ENCODE data around the gene ZBTB47.
A peak's percentile ranks its signal among the peaks of the same experiment; 100 is the strongest.

The ZBTB47 gene

DNA sequence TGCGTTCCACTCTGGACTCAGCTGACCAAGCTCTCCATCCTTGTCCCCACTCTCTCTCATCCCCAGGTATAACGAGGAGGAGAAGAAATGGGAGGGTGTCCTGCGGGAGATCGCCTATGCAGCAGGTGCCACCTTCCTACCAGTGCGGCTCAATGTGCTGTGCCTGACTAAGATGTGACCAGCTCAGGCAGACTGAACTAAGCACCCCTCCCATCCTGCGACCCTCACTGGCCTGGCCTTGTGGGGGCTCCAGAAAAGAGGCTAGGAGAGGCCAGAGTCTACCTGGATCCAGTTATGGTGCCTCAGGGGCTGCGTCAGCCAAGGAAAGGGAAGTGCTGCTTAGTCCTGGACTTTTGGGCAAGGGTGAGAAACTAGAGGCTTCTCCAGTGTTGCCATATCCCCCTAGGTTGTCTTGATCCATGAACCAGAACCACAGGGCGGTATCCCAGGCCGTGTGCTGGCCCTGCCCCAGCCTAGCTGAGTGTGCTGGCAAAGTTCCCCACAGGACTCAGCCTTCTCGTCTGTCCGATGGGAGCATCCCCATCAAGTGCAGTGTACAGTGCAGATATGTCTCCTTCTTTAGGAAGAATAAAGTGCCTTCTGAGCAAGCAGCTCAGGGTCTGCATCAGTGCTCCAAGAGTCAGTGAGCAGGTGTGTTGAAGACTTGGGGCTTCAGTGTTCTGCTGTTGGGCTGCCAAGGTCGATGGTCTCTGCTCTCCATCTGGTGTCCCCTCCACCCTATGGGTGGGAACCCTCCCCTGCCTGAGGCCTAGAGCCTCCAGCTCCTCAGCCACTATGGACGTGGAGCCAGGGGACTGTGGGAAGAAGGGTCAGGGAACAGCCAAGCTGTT lies 38.5 kb downstream of the ZBTB47 start:
- H3K36me3 ChIP-seq, result no peaks in the 10 kb centered on the region

DNA sequence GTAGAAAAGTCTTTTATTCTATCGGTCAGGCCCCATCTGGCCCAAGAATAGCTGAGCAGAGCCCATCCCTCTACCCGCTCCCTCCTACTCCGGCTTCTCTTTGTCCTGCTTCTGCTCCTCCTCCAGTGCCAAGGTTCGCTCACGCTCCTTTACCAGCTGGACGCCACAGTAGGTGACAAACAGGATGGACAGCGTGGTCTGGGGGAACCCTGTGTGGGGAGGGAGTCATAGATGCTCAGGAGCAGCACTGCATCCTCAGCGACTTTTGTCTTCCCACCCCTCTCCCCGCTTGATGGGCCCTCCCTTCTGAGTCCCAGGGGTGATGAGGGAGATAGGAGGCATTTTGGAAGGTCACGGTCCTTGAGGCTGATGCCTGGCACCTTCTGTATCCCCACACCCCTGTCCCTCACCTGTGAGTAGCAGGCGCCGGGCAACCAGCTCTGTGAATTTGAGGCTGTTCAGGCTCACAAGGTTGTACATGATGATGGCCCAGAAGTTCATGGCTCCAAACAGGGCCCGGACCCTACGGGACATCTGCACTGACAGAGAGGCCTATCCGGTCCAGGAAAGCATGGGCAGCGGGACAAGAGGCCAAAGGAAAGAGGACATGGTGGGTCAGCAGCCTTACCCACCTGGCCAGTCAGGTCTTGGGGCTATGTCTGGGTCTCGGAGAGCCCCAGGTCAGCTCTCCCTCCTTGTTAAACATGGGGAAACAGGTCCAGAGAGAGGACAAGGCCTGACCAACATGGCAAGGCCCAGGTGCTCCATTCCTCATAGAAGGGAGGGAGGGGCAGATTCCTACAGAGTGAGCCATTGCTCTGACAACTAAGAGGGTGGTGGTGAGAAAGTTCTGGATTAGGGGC lies 39.4 kb downstream of the ZBTB47 start:
- H3K36me3 ChIP-seq, result no peaks in the 10 kb centered on the region
- peak overlapping the region in 2 of 11 experiments; percentile 66 to 71; a peak in 1 of 22 replicates for H3K4me2 ChIP-seq
- H3K27ac ChIP-seq, result no peak overlapping the region
- no peak overlapping the region for H3K4me3 ChIP-seq
- H3K9ac ChIP-seq, result no peak overlapping the region
- no peaks in the 10 kb centered on the region for H4K20me1 ChIP-seq
- H3K9me3 ChIP-seq (replicated peaks in 1 of 11), result no peaks in the 10 kb centered on the region
- H3K4me1 ChIP-seq, result peaks cover 0 to 38% (median 21%) of the 10 kb centered on the region in 10 experiments; a peak in 14 of 20 replicates
- TF ChIP-seq Cebpa-rat (IDR thresholded peaks at IDR 0.05), result no peak
- no peaks in the 10 kb centered on the region for H3K27me3 ChIP-seq

More for the DNA sequence above, 38.5 kb downstream of the ZBTB47 start:
- Histone ChIP-seq H3K9me3 (replicated peaks in 1 of 11) (no peaks in the 10 kb centered on the region), H3K9ac (no peak overlapping the region), H3K4me2 (peak overlapping the region in 8 of 11 experiments; percentile 49 to 82 (median 68); a peak in 15 of 22 replicates), H4K20me1 (no peaks in the 10 kb centered on the region), H3K4me1 (peaks cover 0 to 38% (median 21%) of the 10 kb centered on the region in 10 experiments; a peak in 14 of 20 replicates), H3K27ac (no peak overlapping the region), H3K4me3 (no peak overlapping the region), H3K27me3 (no peaks in the 10 kb centered on the region)
- no peak for TF ChIP-seq Cebpa-rat (IDR thresholded peaks at IDR 0.05)

DNA sequence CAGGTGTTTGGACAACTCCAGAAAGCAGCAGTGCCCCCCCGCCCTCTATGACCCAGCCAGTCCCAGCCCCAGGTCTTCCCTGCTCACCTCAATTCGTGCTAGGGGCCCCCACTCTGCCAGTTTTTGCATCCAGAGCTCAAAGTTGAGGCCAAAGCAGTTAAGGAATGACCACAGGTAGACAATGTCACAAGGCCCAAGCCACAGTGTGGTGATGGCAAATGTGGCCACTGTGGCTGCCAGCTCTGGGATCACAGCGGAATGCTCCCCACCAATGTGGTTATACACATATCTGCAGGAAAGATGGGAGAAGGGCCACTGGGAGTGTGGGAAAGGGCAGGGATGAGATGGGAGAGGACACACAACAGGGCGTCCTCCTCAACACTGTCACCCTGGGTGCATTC lies 40.0 kb downstream of the ZBTB47 start:
- H4K20me1 ChIP-seq, result peaks cover 0 to 2% (median 0%) of the 10 kb centered on the region in 11 experiments; a peak in 2 of 22 replicates
- H3K36me3 ChIP-seq, result no peaks in the 10 kb centered on the region
- H3K4me2 ChIP-seq, result no peak overlapping the region
- H3K27ac ChIP-seq, result no peak overlapping the region
- no peak overlapping the region for H3K9ac ChIP-seq
- no peaks in the 10 kb centered on the region for H3K27me3 ChIP-seq
- H3K4me3 ChIP-seq, result no peak overlapping the region
- H3K4me1 ChIP-seq, result peaks cover 0 to 37% (median 22%) of the 10 kb centered on the region in 10 experiments; a peak in 17 of 20 replicates
- no peaks in the 10 kb centered on the region for H3K9me3 ChIP-seq (replicated peaks in 1 of 11)
- TF ChIP-seq Cebpa-rat (IDR thresholded peaks at IDR 0.05), result no peak

DNA sequence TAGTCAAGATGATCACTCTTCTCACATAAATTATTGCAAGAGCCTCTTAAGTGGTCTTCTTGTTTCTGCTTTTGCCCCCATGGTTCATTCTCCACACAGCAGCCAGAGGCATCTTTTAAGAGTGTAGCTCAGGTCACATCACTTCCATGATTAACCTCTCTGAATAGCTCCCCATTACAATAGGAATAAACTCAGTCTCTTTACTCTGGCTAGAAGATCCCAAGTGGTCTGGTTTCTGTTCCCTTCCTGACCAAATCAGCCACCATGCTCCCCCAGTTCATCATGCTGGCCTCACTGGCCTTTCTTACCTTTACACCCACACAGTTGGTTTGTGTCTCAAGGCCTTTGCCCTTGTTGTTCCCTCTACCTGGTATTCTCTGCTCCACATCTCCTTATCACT lies 40.9 kb downstream of the ZBTB47 start:
- Histone ChIP-seq H3K9ac (no peak overlapping the region), H3K4me3 (no peak overlapping the region), H3K36me3 (no peaks in the 10 kb centered on the region), H3K4me1 (peaks cover 0 to 40% (median 26%) of the 10 kb centered on the region in 10 experiments; a peak in 17 of 20 replicates), H4K20me1 (peaks cover 0 to 8% (median 0%) of the 10 kb centered on the region in 11 experiments; a peak in 2 of 22 replicates), H3K27me3 (no peaks in the 10 kb centered on the region), H3K27ac (no peak overlapping the region), H3K4me2 (no peak overlapping the region), H3K9me3 (replicated peaks in 1 of 11) (no peaks in the 10 kb centered on the region)
- no peak for TF ChIP-seq Cebpa-rat (IDR thresholded peaks at IDR 0.05)

DNA sequence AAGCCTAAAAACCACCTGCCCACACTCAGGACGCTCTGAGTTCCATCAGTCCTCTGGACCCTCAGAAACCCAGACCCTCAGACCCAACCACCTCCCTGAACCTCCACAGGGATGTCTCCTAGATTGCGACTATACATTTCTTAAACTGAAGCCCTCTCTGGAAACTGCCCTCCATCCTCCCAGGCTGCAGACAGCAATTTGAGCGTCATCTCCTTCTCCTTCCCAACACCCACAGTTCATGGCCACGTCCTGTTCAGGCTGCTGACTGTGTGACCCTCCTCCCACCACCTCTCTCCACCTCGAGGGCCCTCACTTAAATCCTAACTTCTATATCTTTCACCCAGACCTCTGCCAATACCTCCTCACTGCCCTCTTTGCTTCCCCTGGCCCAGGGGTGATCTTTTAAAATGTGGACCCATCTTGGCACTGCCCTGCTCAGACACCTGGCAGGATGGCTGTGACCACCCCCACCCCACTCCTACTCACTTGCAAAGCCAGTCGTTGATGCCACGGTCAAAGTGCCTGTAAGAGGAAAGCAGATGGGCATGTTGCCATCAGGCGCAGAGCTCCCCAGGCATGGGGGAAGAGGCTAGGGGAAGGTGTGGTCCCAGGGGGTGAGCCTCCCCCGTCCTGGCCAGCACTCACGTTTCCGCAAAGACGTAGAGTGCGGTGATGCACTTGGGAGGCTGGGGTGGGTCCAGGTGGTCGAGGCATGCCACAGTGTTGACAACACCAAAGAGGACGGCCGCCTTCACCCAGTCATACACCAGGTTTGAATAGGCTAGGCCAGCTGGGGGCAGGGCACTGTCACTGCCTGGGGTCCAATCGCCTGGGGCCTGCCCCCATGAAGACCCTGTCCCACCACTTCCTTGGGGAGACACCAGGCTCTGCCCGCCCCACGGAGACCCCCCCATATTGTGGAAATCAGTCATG lies 43.1 kb downstream of the ZBTB47 start:
- Histone ChIP-seq H3K4me3 (no peak overlapping the region), H3K9ac (no peak overlapping the region), H3K27ac (no peak overlapping the region), H3K4me1 (peaks cover 6 to 27% (median 17%) of the 10 kb centered on the region in 10 experiments; a peak in 18 of 20 replicates), H3K27me3 (no peaks in the 10 kb centered on the region), H3K4me2 (no peak overlapping the region), H4K20me1 (peaks cover 0 to 18% (median 0%) of the 10 kb centered on the region in 11 experiments; a peak in 4 of 22 replicates), H3K36me3 (no peaks in the 10 kb centered on the region), H3K9me3 (replicated peaks in 1 of 11) (no peaks in the 10 kb centered on the region)
- no peak for TF ChIP-seq Cebpa-rat (IDR thresholded peaks at IDR 0.05)

DNA sequence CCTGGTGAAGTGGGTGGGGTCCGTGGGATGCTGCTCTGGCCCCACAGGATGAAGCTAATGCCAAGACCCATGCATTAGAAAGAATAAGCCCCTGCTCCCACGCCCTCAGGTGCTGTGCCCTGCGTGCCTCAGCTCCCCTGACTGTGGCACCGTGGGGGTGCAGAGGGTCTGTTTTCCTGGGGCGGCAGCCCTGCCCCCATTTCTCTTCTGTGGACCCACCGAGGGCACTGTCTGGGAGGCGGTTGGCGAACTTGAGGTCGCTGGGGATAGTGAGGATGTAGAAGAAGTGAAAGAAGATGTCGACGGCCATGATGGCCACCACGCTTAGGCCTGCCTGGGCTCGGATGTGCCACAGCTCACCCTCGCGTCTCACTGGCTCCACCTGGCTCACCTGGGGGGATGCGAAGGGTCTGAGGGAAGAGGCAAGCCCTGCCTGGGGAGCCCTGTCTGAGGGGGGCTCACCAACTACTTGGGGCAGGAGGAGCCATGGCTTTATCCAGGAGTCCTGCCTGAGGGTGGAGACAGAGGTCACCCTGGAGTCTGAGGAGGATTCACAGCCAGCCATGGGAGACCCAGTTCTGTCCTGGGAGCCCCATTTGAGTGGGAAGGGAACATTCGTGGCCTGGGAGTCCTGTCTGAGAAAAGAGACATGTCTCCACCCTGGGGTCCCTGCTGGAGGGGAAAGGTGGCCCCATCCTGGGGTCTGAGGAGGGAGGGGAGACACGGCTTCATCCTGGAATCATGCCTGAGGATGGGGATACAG lies 44.0 kb downstream of the ZBTB47 start:
- no peak overlapping the region for H3K4me3 ChIP-seq
- H3K4me1 ChIP-seq, result peaks cover 4 to 18% (median 10%) of the 10 kb centered on the region in 10 experiments; a peak in 16 of 20 replicates
- no peaks in the 10 kb centered on the region for H3K27me3 ChIP-seq
- H3K9ac ChIP-seq, result no peak overlapping the region
- H3K9me3 ChIP-seq (replicated peaks in 1 of 11), result no peaks in the 10 kb centered on the region
- no peak overlapping the region for H3K27ac ChIP-seq
- no peak overlapping the region for H3K4me2 ChIP-seq
- TF ChIP-seq Cebpa-rat (IDR thresholded peaks at IDR 0.05), result no peak
- H4K20me1 ChIP-seq, result peaks cover 0 to 24% (median 5%) of the 10 kb centered on the region in 11 experiments; a peak in 6 of 22 replicates
- H3K36me3 ChIP-seq, result no peaks in the 10 kb centered on the region

DNA sequence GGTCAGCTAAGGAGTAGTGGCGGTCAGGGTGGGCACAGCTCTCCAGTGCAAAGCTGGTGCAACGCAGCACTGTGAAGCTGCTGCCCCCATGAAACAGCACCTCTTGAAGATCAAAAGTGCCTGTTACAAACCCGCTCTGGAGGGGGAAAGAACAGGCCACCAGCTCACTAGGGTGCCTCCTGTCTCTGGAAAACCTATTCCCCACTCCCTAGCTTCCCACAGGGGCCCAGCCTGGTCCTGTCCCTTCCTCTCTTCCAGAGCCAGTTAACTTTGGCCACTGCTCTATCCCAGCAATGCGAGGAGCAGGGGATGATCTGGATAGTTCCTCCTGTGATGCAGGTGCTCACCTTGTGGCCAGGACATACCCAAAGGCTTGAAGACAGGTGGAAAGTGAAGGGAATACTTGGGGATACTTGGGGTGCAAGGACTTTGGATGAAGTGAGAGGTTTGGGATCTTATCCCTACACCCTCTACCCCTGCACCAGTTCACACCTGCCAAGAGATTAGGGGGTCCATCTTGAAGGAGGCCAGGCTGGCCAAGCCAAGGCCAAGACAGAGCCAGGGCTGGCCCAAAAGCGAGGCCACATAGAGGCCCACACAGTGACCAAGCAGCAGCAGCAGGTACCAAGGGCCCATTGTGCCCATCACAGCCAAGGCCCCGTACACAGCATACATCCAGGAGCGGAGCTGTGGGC lies 44.9 kb downstream of the ZBTB47 start:
- Histone ChIP-seq H3K9ac (no peak overlapping the region), H4K20me1 (peaks cover 0 to 31% (median 5%) of the 10 kb centered on the region in 11 experiments; a peak in 6 of 22 replicates), H3K27me3 (no peaks in the 10 kb centered on the region), H3K9me3 (replicated peaks in 1 of 11) (no peaks in the 10 kb centered on the region), H3K4me2 (peak overlapping the region in 8 of 11 experiments; percentile 5 to 50 (median 32); a peak in 6 of 22 replicates), H3K36me3 (no peaks in the 10 kb centered on the region), H3K27ac (no peak overlapping the region), H3K4me3 (no peak overlapping the region), H3K4me1 (peaks cover 3 to 17% (median 10%) of the 10 kb centered on the region in 10 experiments; a peak in 14 of 20 replicates)
- no peak for TF ChIP-seq Cebpa-rat (IDR thresholded peaks at IDR 0.05)
